GM12878 (cell line): Measurements from ENCODE around the gene NELFB. TPM values are rescaled to one million over a fixed set of nuclear protein-coding genes. Genes with fewer than 3 reads are reported as not detected.
A peak's percentile ranks its signal among the peaks of the same experiment; 100 is the strongest.

Experiments used
- ATAC-seq: fragments of 200-7000 bp; cut with Tn5 transposase; 3 replicates; pipeline ENCODE4 v1.9.1; 2020; ENCODE audit warnings: mild to moderate bottlenecking, moderate library complexity
- BruUV-seq: library from RNA; stranded (reverse); fragments of 400-500 nt; replicated peaks from 2 replicates; lab custom pipeline; 2021; lab: Mats Ljungman, UMichigan
- CTCF ChIA-PET: fragments of 300-600 bp; sonication (Branson Sonifier 250); formaldehyde crosslinking; extraction: SDS; loops from one replicate; lab custom pipeline; 2021; ENCODE audit warnings: inconsistent platforms; lab: Yijun Ruan, JAX
- POLR2A ChIA-PET: fragments of 350-600 bp; formaldehyde crosslinking; extraction: SDS; loops from one replicate; lab custom pipeline; 2021; ENCODE audit warnings: inconsistent platforms; lab: Charles Lee
- RAD21 ChIA-PET: fragments of 300-600 bp; sonication (Branson Sonifier 250); formaldehyde crosslinking; loops from one replicate; lab custom pipeline; 2023; ENCODE audit warnings: antibody characterized with exemption; ENCODE audit not compliant: unreplicated experiment; lab: Charles Lee
- SMC1A ChIA-PET: fragments of 300-600 bp; sonication (Branson Sonifier 250); formaldehyde crosslinking; loops from one replicate; lab custom pipeline; 2023; ENCODE audit not compliant: unreplicated experiment, uncharacterized antibody; lab: Charles Lee
- DNase-seq: peaks from one replicate; pipeline ENCODE4 v3.0.0-alpha.2; 2011; ENCODE audit warnings: low read depth, low spot score
- FAIRE-seq: peaks from 3 replicates; lab custom pipeline; 2011; peaks lifted over from hg19 to GRCh38; lab: Jason Lieb, UNC
- H2AFZ ChIP-seq: 2 replicates; pipeline ENCODE4 v1.6.0; 2011; ENCODE audit warnings: low read depth, low read length, control low read depth; ENCODE audit not compliant: control insufficient read depth
- H3K27ac ChIP-seq: 2 replicates; pipeline ENCODE4 v1.5.1; 2011; ENCODE audit warnings: control low read depth; ENCODE audit not compliant: control insufficient read depth, insufficient read depth
- H3K27me3 ChIP-seq, 2 experiments: replicated peaks in 1 of 2; 2 replicates each; pipeline versions ENCODE4 v1.6.0 to v1.6.1; 2011; ENCODE audit warnings: low read length in 1 of 2; ENCODE audit not compliant: control insufficient read depth in 2 of 2, insufficient read depth in 2 of 2
- H3K36me3 ChIP-seq, 2 experiments: 2 replicates each; pipeline ENCODE4 v1.5.1; 2011; ENCODE audit warnings: low read length in 1 of 2; ENCODE audit not compliant: control insufficient read depth in 2 of 2, insufficient read depth in 2 of 2
- H3K4me1 ChIP-seq: 2 replicates; pipeline ENCODE4 v1.6.1; 2011; ENCODE audit warnings: mild to moderate bottlenecking, low read length, moderate library complexity, mixed read lengths; ENCODE audit not compliant: control insufficient read depth, insufficient read depth
- H3K4me2 ChIP-seq: 2 replicates; pipeline ENCODE4 v1.6.0; 2011; ENCODE audit warnings: control low read depth; ENCODE audit not compliant: control insufficient read depth, insufficient read depth
- H3K4me3 ChIP-seq: fragments of 200-600 bp; sonication (generic); 2 replicates; pipeline ENCODE4 v1.5.1; 2016
- H3K79me2 ChIP-seq: 2 replicates; pipeline ENCODE4 v1.6.0; 2011; ENCODE audit warnings: low read length; ENCODE audit not compliant: control insufficient read depth, insufficient read depth
- H3K9ac ChIP-seq: 2 replicates; pipeline ENCODE4 v1.8.0; 2011; ENCODE audit warnings: low read length, control low read depth, mixed read lengths; ENCODE audit not compliant: control insufficient read depth, insufficient read depth
- H3K9me3 ChIP-seq: replicated peaks from 3 replicates; pipeline ENCODE4 v1.5.1; 2011; ENCODE audit warnings: mild to moderate bottlenecking, low read length; ENCODE audit not compliant: control insufficient read depth, insufficient read depth
- H4K20me1 ChIP-seq: 2 replicates; pipeline ENCODE4 v1.6.0; 2011; ENCODE audit not compliant: control insufficient read depth, insufficient read depth
- ASH2L ChIP-seq: fragments of 300-600, 200-600 bp; sonication (generic); IDR thresholded peaks from 2 replicates; pipeline ENCODE4 v1.6.1; 2017; ENCODE audit warnings: low read depth, mild to moderate bottlenecking, borderline replicate concordance
- CBX3 ChIP-seq: fragments of 200-600 bp; sonication (generic); IDR thresholded peaks from 2 replicates; pipeline ENCODE4 v1.6.1; 2016; ENCODE audit warnings: low read depth, borderline replicate concordance
- CHD4 ChIP-seq: fragments of 200-600 bp; sonication (generic); IDR thresholded peaks from 2 replicates; pipeline ENCODE4 v1.6.1; 2016; ENCODE audit warnings: mild to moderate bottlenecking
- DPF2 ChIP-seq: fragments of 450-650 bp; IDR thresholded peaks from 2 replicates; pipeline ENCODE4 v1.6.1; 2017; ENCODE audit warnings: mild to moderate bottlenecking
- HCFC1 ChIP-seq: fragments of 150-350 bp; IDR thresholded peaks from 2 replicates; pipeline ENCODE4 v1.6.1; 2014; ENCODE audit warnings: low read length
- HDGF ChIP-seq: fragments of 450-650 bp; IDR thresholded peaks from 2 replicates; pipeline ENCODE4 v1.6.1; 2016; ENCODE audit warnings: antibody characterized with exemption
- IKZF1 ChIP-seq: fragments of 450-650 bp; conservative IDR thresholded peaks from 2 replicates; pipeline ENCODE4 v1.6.1; 2017; ENCODE audit warnings: antibody characterized with exemption, mild to moderate bottlenecking
- IRF4 ChIP-seq: IDR thresholded peaks from 2 replicates; pipeline ENCODE4 v1.6.1; 2011; ENCODE audit warnings: low read depth, low read length
- IRF5 ChIP-seq: fragments of 450-650 bp; IDR thresholded peaks from 2 replicates; pipeline ENCODE4 v1.6.1; 2017; ENCODE audit warnings: borderline replicate concordance
- LARP7 ChIP-seq: fragments of 450-650 bp; IDR thresholded peaks from 2 replicates; pipeline ENCODE4 v1.6.1; 2017; ENCODE audit warnings: mild to moderate bottlenecking
- NFIC ChIP-seq: IDR thresholded peaks from 2 replicates; pipeline ENCODE4 v1.6.1; 2012; ENCODE audit warnings: low read depth, mild to moderate bottlenecking, inconsistent platforms, low read length, moderate library complexity
- NR2F1 ChIP-seq: fragments of 450-650 bp; conservative IDR thresholded peaks from 2 replicates; pipeline ENCODE4 v1.6.1; 2017; ENCODE audit warnings: mild to moderate bottlenecking
- RELB ChIP-seq: fragments of 450-650 bp; IDR thresholded peaks from 2 replicates; pipeline ENCODE4 v1.6.1; 2017; ENCODE audit warnings: low read depth, mild to moderate bottlenecking, moderate library complexity
- SP1 ChIP-seq: IDR thresholded peaks from one replicate; pipeline ENCODE4 v1.6.1; 2011; ENCODE audit warnings: low read depth, low read length
- SPI1 ChIP-seq: IDR thresholded peaks from 2 replicates; pipeline ENCODE4 v1.6.1; 2011; ENCODE audit warnings: low read depth, mild to moderate bottlenecking, low read length, moderate library complexity, borderline replicate concordance; ENCODE audit not compliant: insufficient read depth
- SRF ChIP-seq, 2 experiments: IDR thresholded peaks; 2 replicates each; pipeline ENCODE4 v1.6.1; 2011; ENCODE audit warnings: low read depth in 2 of 2, low read length in 2 of 2, mild to moderate bottlenecking in 1 of 2, moderate library complexity in 1 of 2
- TAF1 ChIP-seq: IDR thresholded peaks from 2 replicates; pipeline ENCODE4 v1.6.1; 2011; ENCODE audit warnings: mild to moderate bottlenecking, low read depth, low read length, borderline replicate concordance
- YBX1 ChIP-seq: fragments of 450-650 bp; IDR thresholded peaks from 2 replicates; pipeline ENCODE4 v1.6.1; 2016; ENCODE audit warnings: antibody characterized with exemption
- ZNF217 ChIP-seq: fragments of 450-650 bp; IDR thresholded peaks from 2 replicates; pipeline ENCODE4 v1.6.1; 2017; ENCODE audit warnings: antibody characterized with exemption, mild to moderate bottlenecking
- ZNF622 ChIP-seq: fragments of 450-650 bp; IDR thresholded peaks from 2 replicates; pipeline ENCODE4 v1.6.1; 2017; ENCODE audit warnings: mild to moderate bottlenecking, inconsistent platforms
- WGBS: methylation state at CpG from one replicate; pipeline ENCODE4 v1.1.6; 2016; ENCODE audit warnings: low lambda C conversion rate; ENCODE audit not compliant: insufficient replicate concordance, insufficient coverage; ENCODE audit errors: missing lambda C conversion rate; 5-methylcytosine and 5-hydroxymethylcytosine counted together
- in situ Hi-C: fragments of 300-500 bp; cut with MboI; formaldehyde crosslinking; loops from 9 replicates; pipeline ENCODE4 v1.14.3; 2018; ENCODE audit warnings: mixed read lengths
- intact Hi-C: fragments of 100-400 bp; cut with micrococcal nuclease; formaldehyde crosslinking; loops from one replicate; pipeline ENCODE4 v1.14.2; 2022; ENCODE audit not compliant: unreplicated experiment
- polyA plus RNA-seq, 11 experiments: library from polyadenylated mRNA; depleted of rRNA in 4 of 11; unstranded in 6 of 11; stranded (reverse) in 5 of 11; fragments of >200 nt; fragmentation: Nextera tagmentation in 4 of 11; fragmentation: Illumina TruSeq in 1 of 11; extraction: Ambion mirVana in 4 of 11; extraction: Trizol in 1 of 11; gene quantifications; 1 replicate in 1 of 11; 2 replicates in 10 of 11; pipeline versions ENCODE4 v1.2.1 to v1.2.3, GENCODE V29; 2011 to 2016; ENCODE audit warnings: inconsistent platforms in 2 of 11, missing spikeins in 2 of 11, low read depth in 1 of 11
- total RNA-seq, 4 experiments: library from RNA; depleted of rRNA in 3 of 4; stranded (reverse); fragments of >200 nt in 3 of 4; fragmentation: Illumina TruSeq in 1 of 4; extraction: Trizol in 1 of 4; gene quantifications; 2 replicates each; pipeline versions ENCODE4 v1.2.1 to v1.2.3, GENCODE V29; 2013 to 2021

NELFB gene
- total and polyA plus RNA-seq, 10 of the 15 experiments (the other 5 are each of a cell fraction or from before 2014, with no cell fraction given), result 0.19 to 63.4 (median 30.9) TPM

- no peak for TF ChIP-seq RELB
- no peak for TF ChIP-seq IKZF1
- TF ChIP-seq, all 136 proteins: peak for 0
These were observed 19.5 kb upstream of the NELFB start (continued) for GRCh38 chr9:137235424-137236237.

- RAD21 ChIA-PET, result interaction anchor here (0.6 to 4.6 kb wide), 30 partner anchors 13 to 437 kb away, joined by 3 to 20 read pairs (median 4); partner anchors contain the start of genes ANAPC2, MAN1B1, NELFB and RNF208
- FAIRE-seq (no peak), DNase-seq (no peak), ATAC-seq (peak; percentile 65)
- SMC1A ChIA-PET, result interaction anchor here (0.7 to 2.4 kb wide), 9 partner anchors 11 to 176 kb away, joined by 3 to 6 read pairs (median 4); partner anchors contain the start of gene TOR4A
- peaks cover 8% of the 10 kb centered on the region for H3K79me2 ChIP-seq
- H3K4me2 ChIP-seq, result peak overlapping the region; percentile 94
- H3K4me1 ChIP-seq, result peaks cover 26% of the 10 kb centered on the region
- H3K27ac ChIP-seq, result peak overlapping the region; percentile 31; the same call in 1 of the 2 replicates
- intact Hi-C loops, result loop anchor here (5.0 kb wide), 1 partner anchor 449 kb away; no protein-coding TSS in a partner anchor
- H3K9me3 ChIP-seq, result no peaks in the 10 kb centered on the region
- 8% methylated on average over 27 of the region's 31 CpGs for WGBS
- no TSS peak for BruUV-seq
- H3K27me3 ChIP-seq, result no peaks in the 10 kb centered on the region
- in situ Hi-C loops, result no loop called here
- no peak overlapping the region for H3K4me3 ChIP-seq
- peak overlapping the region; percentile 65 for H2AFZ ChIP-seq
- H3K9ac ChIP-seq, result peak overlapping the region; percentile 44
- CTCF ChIA-PET, result interaction anchor here (0.6 to 5.3 kb wide), 43 partner anchors 11 to 471 kb away, joined by 3 to 52 read pairs (median 4); partner anchors contain the start of genes ANAPC2, CYSRT1, DPP7 and EXD3
- H3K36me3 ChIP-seq, result no peaks in the 10 kb centered on the region
- H4K20me1 ChIP-seq, result no peaks in the 10 kb centered on the region
- POLR2A ChIA-PET, result interaction anchor here (0.6 to 9.2 kb wide), 10 partner anchors 13 to 805 kb away, joined by 3 to 112 read pairs (median 6); partner anchors contain the start of genes CYSRT1, NELFB, NRARP and RNF208
- TF ChIP-seq HDGF (0 out of 2 replicates have a peak, but pooled peaks have one; percentile 41), LARP7 (peak; percentile 67; the same call in 1 of the 2 replicates), SPI1 (no peak), CBX3 (no peak), IRF5 (no peak), SP1 (peak; percentile 23), ZNF622 (no peak), TAF1 (no peak), CHD4 (no peak), NFIC (no peak), HCFC1 (no peak), YBX1 (no peak), IRF4 (no peak), ASH2L (no peak), DPF2 (peak; percentile 75; the same call in 1 of the 2 replicates), SRF (IDR thresholded peaks at IDR 0.05; ENCODE audit: low read depth in 2 of 2, low read length in 2 of 2) (no peak), NR2F1 (peak; percentile 66), ZNF217 (0 out of 2 replicates have a peak, but pooled peaks have one; percentile 24)
These were observed 18.7 kb upstream of the NELFB start for GRCh38 chr9:137236238-137236935.
